IMR-90 (cell line): ENCODE data around the gene GTPBP10. TPM values are rescaled to one million over a fixed set of nuclear protein-coding genes. Genes with fewer than 3 reads are reported as not detected.

Source experiments
- ATAC-seq: fragments of 200-7000 bp; cut with Tn5 transposase; 2 replicates; pipeline ENCODE4 v1.9.1; 2020; ENCODE audit warnings: low read depth, mild to moderate bottlenecking, moderate library complexity
- Bru-seq: library from RNA; stranded (reverse); fragments of 400-500 nt; gene quantifications from one replicate; lab custom pipeline; 2021; lab: Mats Ljungman, UMichigan
- BruChase-seq, 2 experiments: library from RNA; stranded (reverse); fragments of 400-500 nt; gene quantifications; one replicate each; lab custom pipeline; 2021; lab: Mats Ljungman, UMichigan
- BruUV-seq: library from RNA; stranded (reverse); fragments of 400-500 nt; replicated peaks from 2 replicates; lab custom pipeline; 2021; lab: Mats Ljungman, UMichigan
- CTCF ChIA-PET: fragments of 300-600 bp; formaldehyde crosslinking; extraction: SDS; loops from one replicate; lab custom pipeline; 2021; ENCODE audit warnings: antibody characterized with exemption; lab: Yijun Ruan, JAX
- POLR2A ChIA-PET: fragments of 300-600 bp; sonication (Branson Sonifier 250); formaldehyde crosslinking; loops from one replicate; lab custom pipeline; 2022; ENCODE audit warnings: antibody characterized with exemption; ENCODE audit not compliant: unreplicated experiment; lab: Charles Lee
- DNase-seq: peaks from one replicate; pipeline ENCODE4 v3.0.0; 2013
- H2AFZ ChIP-seq: replicated peaks from 2 replicates; pipeline ENCODE3; 2013; ENCODE audit warnings: low read length, mild to moderate bottlenecking; ENCODE audit not compliant: poor library complexity
- H2AK5ac ChIP-seq: 2 replicates; pipeline ENCODE4 v1.6.1; 2013; ENCODE audit warnings: low read depth, low read length, inconsistent platforms
- H2AK9ac ChIP-seq: replicated peaks from 2 replicates; pipeline ENCODE3; 2013; ENCODE audit warnings: mild to moderate bottlenecking, low read depth, low read length, moderate library complexity; ENCODE audit not compliant: poor library complexity
- H2BK120ac ChIP-seq: 2 replicates; pipeline ENCODE4 v1.6.1; 2013; ENCODE audit warnings: low read depth, low read length, inconsistent platforms
- H2BK15ac ChIP-seq: 3 replicates; pipeline ENCODE4 v1.6.1; 2013; ENCODE audit warnings: low read depth, low read length, inconsistent platforms
- H2BK20ac ChIP-seq: 2 replicates; pipeline ENCODE4 v1.6.1; 2013; ENCODE audit warnings: low read depth, mild to moderate bottlenecking, inconsistent platforms, low read length, moderate library complexity
- H2BK5ac ChIP-seq: 2 replicates; pipeline ENCODE4 v1.6.1; 2013; ENCODE audit warnings: mild to moderate bottlenecking, low read depth, low read length, inconsistent platforms; ENCODE audit not compliant: poor library complexity, severe bottlenecking
- H3K14ac ChIP-seq: replicated peaks from 2 replicates; pipeline ENCODE4 v1.6.1; 2013; ENCODE audit warnings: low read depth, low read length, inconsistent platforms
- H3K18ac ChIP-seq: 2 replicates; pipeline ENCODE4 v1.6.1; 2013; ENCODE audit warnings: low read depth, low read length, control low read depth
- H3K23ac ChIP-seq: 2 replicates; pipeline ENCODE4 v1.6.1; 2013; ENCODE audit warnings: low read depth, low read length, inconsistent platforms
- H3K27ac ChIP-seq: 2 replicates; pipeline ENCODE4 v1.5.1; 2013; ENCODE audit warnings: mild to moderate bottlenecking, control low read depth, low read length; ENCODE audit not compliant: insufficient read depth
- H3K27me3 ChIP-seq: 2 replicates; pipeline ENCODE4 v1.6.1; 2013; ENCODE audit warnings: low read length; ENCODE audit not compliant: control insufficient read depth, insufficient read depth
- H3K36me3 ChIP-seq: 2 replicates; pipeline ENCODE4 v1.6.1; 2013; ENCODE audit warnings: low read length, mixed read lengths; ENCODE audit not compliant: control insufficient read depth, insufficient read depth
- H3K4ac ChIP-seq: 2 replicates; pipeline ENCODE4 v1.6.1; 2013; ENCODE audit warnings: low read depth, low read length, inconsistent platforms
- H3K4me1 ChIP-seq: 2 replicates; pipeline ENCODE4 v1.6.1; 2013; ENCODE audit warnings: low read length, mixed read lengths; ENCODE audit not compliant: control insufficient read depth, insufficient read depth
- H3K4me2 ChIP-seq: 2 replicates; pipeline ENCODE4 v1.6.1; 2013; ENCODE audit warnings: low read depth, mild to moderate bottlenecking, control low read depth, low read length, moderate library complexity
- H3K4me3 ChIP-seq: 2 replicates; pipeline ENCODE4 v1.5.1; 2013; ENCODE audit warnings: low read depth, mild to moderate bottlenecking, control low read depth, low read length, moderate library complexity; ENCODE audit not compliant: insufficient read depth
- H3K56ac ChIP-seq: 2 replicates; pipeline ENCODE4 v1.6.1; 2013; ENCODE audit warnings: low read length, inconsistent platforms; ENCODE audit not compliant: insufficient read depth; ENCODE audit errors: extremely low read depth
- H3K79me1 ChIP-seq, 2 experiments: 2 replicates each; pipeline ENCODE4 v1.6.1; 2013; ENCODE audit warnings: low read length in 2 of 2, inconsistent platforms in 1 of 2, low read depth in 1 of 2
- H3K9ac ChIP-seq: 2 replicates; pipeline ENCODE4 v1.6.1; 2013; ENCODE audit warnings: low read depth, low read length, control low read depth
- H3K9me1 ChIP-seq: 2 replicates; pipeline ENCODE4 v1.6.1; 2013; ENCODE audit warnings: low read length, inconsistent platforms; ENCODE audit not compliant: insufficient read depth
- H3K9me3 ChIP-seq: 2 replicates; pipeline ENCODE4 v1.6.1; 2013; ENCODE audit warnings: low read length; ENCODE audit not compliant: control insufficient read depth, insufficient read depth
- H4K20me1 ChIP-seq: 2 replicates; pipeline ENCODE4 v1.6.1; 2013; ENCODE audit warnings: low read length, inconsistent platforms; ENCODE audit not compliant: insufficient read depth
- H4K5ac ChIP-seq: 2 replicates; pipeline ENCODE4 v1.6.1; 2013; ENCODE audit warnings: mild to moderate bottlenecking, low read depth, low read length, control low read depth
- H4K8ac ChIP-seq, 2 experiments: 2 replicates each; pipeline ENCODE4 v1.6.1; 2013; ENCODE audit warnings: low read depth in 2 of 2, low read length in 2 of 2, control low read depth in 1 of 2, inconsistent platforms in 1 of 2
- H4K91ac ChIP-seq: 2 replicates; pipeline ENCODE4 v1.6.1; 2013; ENCODE audit warnings: low read depth, low read length, inconsistent platforms; ENCODE audit not compliant: insufficient read depth
- CEBPB ChIP-seq: IDR thresholded peaks from 2 replicates; pipeline ENCODE4 v1.6.1; 2012; ENCODE audit warnings: low read depth, low read length, improper control_type of control experiment
- CHD1 ChIP-seq: IDR thresholded peaks from 2 replicates; pipeline ENCODE4 v1.6.1; 2012; ENCODE audit warnings: low read depth, low read length, improper control_type of control experiment
- CTCF ChIP-seq: conservative IDR thresholded peaks from 2 replicates; pipeline ENCODE4 v1.5.1; 2012; ENCODE audit warnings: mild to moderate bottlenecking, low read depth, low read length, improper control_type of control experiment
- FOS ChIP-seq: fragments of 150-350 bp; IDR thresholded peaks from 2 replicates; pipeline ENCODE4 v1.6.1; 2016; ENCODE audit warnings: low read depth, low read length
- MAFK ChIP-seq: IDR thresholded peaks from 2 replicates; pipeline ENCODE4 v1.6.1; 2012; ENCODE audit warnings: low read depth, low read length, improper control_type of control experiment
- MAZ ChIP-seq: IDR thresholded peaks from 2 replicates; pipeline ENCODE4 v1.6.1; 2012; ENCODE audit warnings: low read depth, mild to moderate bottlenecking, low read length, improper control_type of control experiment, moderate library complexity, borderline replicate concordance
- MXI1 ChIP-seq: IDR thresholded peaks from 2 replicates; pipeline ENCODE4 v1.6.1; 2012; ENCODE audit warnings: low read depth, mild to moderate bottlenecking, low read length, moderate library complexity, borderline replicate concordance
- POLR2A ChIP-seq: IDR thresholded peaks from 2 replicates; pipeline ENCODE4 v1.6.1; 2012; ENCODE audit warnings: mild to moderate bottlenecking, low read depth, low read length
- RAD21 ChIP-seq: IDR thresholded peaks from 2 replicates; pipeline ENCODE4 v1.6.1; 2012; ENCODE audit warnings: low read length, improper control_type of control experiment
- RFX5 ChIP-seq: IDR thresholded peaks from 2 replicates; pipeline ENCODE4 v1.8.0; 2012; ENCODE audit warnings: low read depth, mild to moderate bottlenecking, low read length, moderate library complexity
- SMC3 ChIP-seq: fragments of 150-350 bp; IDR thresholded peaks from 2 replicates; pipeline ENCODE4 v1.6.1; 2016; ENCODE audit warnings: low read depth, mild to moderate bottlenecking, antibody characterized with exemption, low read length, moderate library complexity
- WGBS, 2 experiments: methylation state at CpG; one replicate each; pipeline versions ENCODE4 v1.1.5 to v1.1.7; 2013; ENCODE audit warnings: missing lambda C conversion rate in 2 of 2; ENCODE audit not compliant: insufficient read length in 1 of 2; ENCODE audit errors: extremely low coverage in 2 of 2; 5-methylcytosine and 5-hydroxymethylcytosine counted together
- dilution Hi-C: fragments of 300-500 bp; cut with HindIII; formaldehyde crosslinking; loops from one replicate; pipeline ENCODE4 v1.14.3; 2018; ENCODE audit warnings: low sequenced_read_pairs; ENCODE audit not compliant: unreplicated experiment
- in situ Hi-C: fragments of 300-500 bp; cut with MboI; formaldehyde crosslinking; loops from 3 replicates; pipeline ENCODE4 v1.14.3; 2019; ENCODE audit warnings: low sequenced_read_pairs, inconsistent platforms, mixed read lengths
- intact Hi-C: fragments of 100-400 bp; cut with micrococcal nuclease; formaldehyde crosslinking; loops from 2 replicates; pipeline ENCODE4 v1.10.0; 2022
- long read RNA-seq: library from polyadenylated mRNA; unstranded; transcript quantifications from one replicate; pipeline ENCODE4 v2.0.0, GENCODE V29; 2021; ENCODE audit not compliant: unreplicated experiment
- polyA plus RNA-seq, 3 experiments: library from polyadenylated mRNA; depleted of rRNA; stranded (reverse); fragments of >200 nt; gene quantifications; 2 replicates each; pipeline ENCODE4 v1.2.3, GENCODE V29; 2012; ENCODE audit warnings: low replicate concordance in 1 of 3
- total RNA-seq: library from RNA; depleted of rRNA; stranded (reverse); fragments of >200 nt; gene quantifications from 2 replicates; pipeline ENCODE4 v1.2.3, GENCODE V29; 2012; rRNA removed
- TF ChIP-seq, protein P1 (sequence below): fragments of 150-350 bp; IDR thresholded peaks from 2 replicates; pipeline ENCODE4 v1.6.1; 2017; ENCODE audit warnings: mild to moderate bottlenecking, antibody characterized with exemption, low read length, low read depth

Gene GTPBP10
- total RNA-seq (11.5 and 25.3 TPM in 2 replicates), polyA plus RNA-seq (2012; rRNA removed) (9.8 and 12.8 TPM in 2 replicates), Bru-seq, nascent RNA (percentile 76 among the genes with signal in this experiment), BruChase-seq, experiment 1, labeled RNA remaining after a 6-hour chase (percentile 70 among the genes with signal in this experiment), BruChase-seq, experiment 2, labeled RNA remaining after a 2-hour chase (percentile 82 among the genes with signal in this experiment)
- 0.36 and 1.3 TPM in 2 replicates for polyA plus RNA-seq (2012; cell fraction: cytosol; rRNA removed)
- 0.49 and 6.9 TPM in 2 replicates for polyA plus RNA-seq (2012; cell fraction: nucleus; rRNA removed; ENCODE audit: low replicate concordance)
- long read RNA-seq, full-length matches to known transcripts, result 4 of 6 reads
- long read RNA-seq, partial matches to known transcripts, result 0 of 6 reads
- long read RNA-seq, other reads (novel, unspliced or antisense), result 2 of 6 reads

DNA sequence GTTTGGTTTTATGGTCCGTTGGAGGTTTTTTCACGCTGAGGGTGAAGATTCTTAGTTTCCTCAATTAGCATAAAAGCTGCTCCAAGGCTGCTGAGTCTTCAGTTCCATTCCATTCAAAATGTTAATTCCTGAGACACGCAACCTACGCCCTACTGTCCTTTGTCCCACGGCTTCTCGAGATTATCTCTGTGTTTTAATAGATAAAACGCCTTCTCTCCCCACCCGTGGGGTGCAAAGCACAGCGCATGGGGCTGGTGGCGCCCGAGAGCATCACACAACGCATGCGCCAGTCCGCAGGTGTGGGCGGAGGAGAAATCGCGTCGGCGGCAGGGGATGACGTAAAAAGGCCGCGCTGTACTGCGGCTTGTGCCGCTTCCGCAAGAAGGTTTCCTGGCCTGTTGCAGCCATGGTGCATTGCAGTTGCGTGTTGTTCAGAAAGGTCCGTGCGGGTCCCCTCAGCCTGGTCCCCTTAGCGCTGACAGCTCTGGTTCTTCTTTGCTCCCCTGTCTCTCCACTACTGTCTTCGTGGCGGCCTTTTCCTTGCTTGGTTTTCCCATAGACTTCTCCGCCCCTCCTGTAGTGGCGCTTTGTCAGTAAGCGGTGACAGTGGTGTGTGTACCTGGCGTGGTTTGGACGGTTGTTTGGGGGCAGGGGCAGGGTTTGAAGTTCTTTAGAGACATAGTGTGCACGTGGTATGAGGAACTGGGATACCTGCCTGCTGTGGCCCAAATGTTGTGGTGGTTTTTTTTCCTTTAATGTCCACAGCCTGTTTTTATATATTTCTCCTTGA is at the start of gene GTPBP10:
TSS of gene GTPBP10 (plus strand) at position 381 of the 790 bp plus-strand sequence. CDS start at position 407, 26 bp downstream.
- peak within 1 kb of the TSS; percentile 79 for H2BK5ac ChIP-seq
- peak; percentile 97 for ATAC-seq
- peak within 1 kb of the TSS; percentile 95 for H3K14ac ChIP-seq
- H2BK20ac ChIP-seq, result no peak within 1 kb of the TSS
- peak within 1 kb of the TSS; percentile 87 to 97 for H4K8ac ChIP-seq
- H4K20me1 ChIP-seq, result no peaks in the 10 kb centered on the region
- peak within 1 kb of the TSS; percentile 97 for H3K56ac ChIP-seq
- H3K4me1 ChIP-seq, result no peaks in the 10 kb centered on the region; the same call in 1 of the 2 replicates
- ChIA-PET POLR2A (interaction anchor here (0.5 to 0.6 kb wide), 2 partner anchors 13 to 81 kb away, joined by 3 to 17 read pairs; no protein-coding TSS in a partner anchor), CTCF (interaction anchor here (1.0 to 1.5 kb wide), 4 partner anchors 10 to 81 kb away, joined by 3 to 5 read pairs (median 4); no protein-coding TSS in a partner anchor)
- intact Hi-C loops (loop anchor here (1.0 kb wide), 1 partner anchor 57 kb away; the partner anchor contains the start of gene CLDN12), in situ Hi-C loops (no loop called here), dilution Hi-C loops (no loop called here)
- peak within 1 kb of the TSS; percentile 91 for H3K4ac ChIP-seq
- no peaks in the 10 kb centered on the region for H3K27me3 ChIP-seq
- H2AFZ ChIP-seq, result peak within 1 kb of the TSS; percentile 96
- H2BK120ac ChIP-seq, result peak within 1 kb of the TSS; percentile 66
- DNase-seq, result peak; percentile 96
- peak within 1 kb of the TSS; percentile 91 for H3K27ac ChIP-seq
- peak within 1 kb of the TSS; percentile 97 for H4K5ac ChIP-seq
- peak within 1 kb of the TSS; percentile 55 for H3K18ac ChIP-seq
- peak within 1 kb of the TSS; percentile 88 for H4K91ac ChIP-seq
- peak within 1 kb of the TSS; percentile 85 for H2AK9ac ChIP-seq
- peak within 1 kb of the TSS; percentile 89 for H3K4me3 ChIP-seq
- H2AK5ac ChIP-seq, result peak within 1 kb of the TSS; percentile 47
- H2BK15ac ChIP-seq, result no peak within 1 kb of the TSS
- H3K23ac ChIP-seq, result peak within 1 kb of the TSS; percentile 89
- BruUV-seq, result TSS peak; percentile 87
- H3K9ac ChIP-seq, result peak within 1 kb of the TSS; percentile 95
- WGBS, 2 experiments, result 0% methylated on average over 4 of the region's 37 CpGs; no CpG with 5 or more reads in 1 of the 2 experiments
- peak within 1 kb of the TSS; percentile 86 for H3K4me2 ChIP-seq
- no peaks in the 10 kb centered on the region for H3K36me3 ChIP-seq
- peaks cover 3% of the 10 kb centered on the region; the same call in 1 of the 2 replicates for H3K9me1 ChIP-seq
- H3K9me3 ChIP-seq, result no peaks in the 10 kb centered on the region
- peaks cover 10 to 24% of the 10 kb centered on the region in 2 experiments; a peak in 3 of 4 replicates for H3K79me1 ChIP-seq
- TF ChIP-seq MAZ, result peak; percentile 87; the same call in 1 of the 2 replicates
- peak; percentile 37 for TF ChIP-seq RAD21
- peak; percentile 73 for TF ChIP-seq CTCF
- peak; percentile 71 for TF ChIP-seq CEBPB
- TF ChIP-seq MXI1, result peak; percentile 95
- no peak for TF ChIP-seq CHD1
- peak; percentile 37; the same call in 1 of the 2 replicates for TF ChIP-seq SMC3
- TF ChIP-seq POLR2A, result peak; percentile 93
- no peak for TF ChIP-seq RFX5
- TF ChIP-seq, protein P1, sequence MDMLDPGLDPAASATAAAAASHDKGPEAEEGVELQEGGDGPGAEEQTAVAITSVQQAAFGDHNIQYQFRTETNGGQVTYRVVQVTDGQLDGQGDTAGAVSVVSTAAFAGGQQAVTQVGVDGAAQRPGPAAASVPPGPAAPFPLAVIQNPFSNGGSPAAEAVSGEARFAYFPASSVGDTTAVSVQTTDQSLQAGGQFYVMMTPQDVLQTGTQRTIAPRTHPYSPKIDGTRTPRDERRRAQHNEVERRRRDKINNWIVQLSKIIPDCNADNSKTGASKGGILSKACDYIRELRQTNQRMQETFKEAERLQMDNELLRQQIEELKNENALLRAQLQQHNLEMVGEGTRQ, result peak; percentile 23; the same call in 1 of the 2 replicates
- no peak for TF ChIP-seq MAFK
- TF ChIP-seq FOS, result no peak
